Mesenchymal stem cell (in vitro differentiated cells and primary cell): ENCODE data around the gene AFG1L.
"Not testable (repeated sequence)": the region's sequence is repeated elsewhere in the genome, so short reads cannot be mapped to it uniquely, and the experiment has no call there.

Source experiments
- DNase-seq: peaks from one replicate; pipeline ENCODE4 v3.0.0-alpha.2; 2013
- H2AFZ ChIP-seq: one replicate; pipeline ENCODE4 v1.6.1; 2013; ENCODE audit warnings: low read depth, mild to moderate bottlenecking, control low read depth, inconsistent platforms, low read length, moderate library complexity
- H2AK5ac ChIP-seq: 2 replicates; pipeline ENCODE4 v1.6.1; 2013; ENCODE audit warnings: low read length, moderate library complexity, mild to moderate bottlenecking, inconsistent platforms; ENCODE audit not compliant: severe bottlenecking
- H2BK120ac ChIP-seq: one replicate; pipeline ENCODE4 v1.6.1; 2013; ENCODE audit warnings: low read depth, mild to moderate bottlenecking, inconsistent platforms, low read length, moderate library complexity
- H2BK12ac ChIP-seq, 2 experiments: one replicate each; pipeline ENCODE4 v1.6.1; 2013; ENCODE audit warnings: inconsistent platforms in 2 of 2, low read length in 2 of 2, mild to moderate bottlenecking in 2 of 2, moderate library complexity in 2 of 2, control low read depth in 1 of 2
- H2BK15ac ChIP-seq: one replicate; pipeline ENCODE4 v1.6.1; 2013; ENCODE audit warnings: mild to moderate bottlenecking, low read depth, inconsistent platforms; ENCODE audit not compliant: poor library complexity, severe bottlenecking
- H2BK5ac ChIP-seq: 2 replicates; pipeline ENCODE4 v1.6.1; 2013; ENCODE audit warnings: low read depth, mild to moderate bottlenecking, low read length, control low read depth, inconsistent platforms; ENCODE audit not compliant: poor library complexity, severe bottlenecking
- H3K14ac ChIP-seq, 2 experiments: one replicate each; pipeline ENCODE4 v1.6.1; 2013; ENCODE audit warnings: inconsistent platforms in 2 of 2, low read length in 2 of 2, control low read depth in 1 of 2, mild to moderate bottlenecking in 1 of 2, moderate library complexity in 1 of 2
- H3K18ac ChIP-seq, 2 experiments: one replicate each; pipeline ENCODE4 v1.6.1; 2013; ENCODE audit warnings: inconsistent platforms in 2 of 2, low read length in 2 of 2, control low read depth in 1 of 2, low read depth in 1 of 2, mild to moderate bottlenecking in 1 of 2
- H3K23ac ChIP-seq, 2 experiments: one replicate each; pipeline ENCODE4 v1.6.1; 2013; ENCODE audit warnings: inconsistent platforms in 2 of 2, low read length in 2 of 2, mild to moderate bottlenecking in 2 of 2, moderate library complexity in 2 of 2, control low read depth in 1 of 2
- H3K27ac ChIP-seq: 2 replicates; pipeline ENCODE4 v1.5.1; 2013; ENCODE audit warnings: mild to moderate bottlenecking, moderate library complexity, low read length, control low read depth, inconsistent platforms; ENCODE audit not compliant: poor library complexity, severe bottlenecking
- H3K27me3 ChIP-seq, 2 experiments: 2 replicates each; pipeline versions ENCODE4 v1.6.1 to v1.7.0; 2013; ENCODE audit warnings: low read length in 2 of 2, mild to moderate bottlenecking in 2 of 2, moderate library complexity in 2 of 2, control low read depth in 1 of 2, inconsistent platforms in 1 of 2; ENCODE audit not compliant: control insufficient read depth in 1 of 2, insufficient read depth in 1 of 2
- H3K36me3 ChIP-seq, 2 experiments: 2 replicates each; pipeline versions ENCODE4 v1.6.1 to v1.7.0; 2013; ENCODE audit warnings: low read length in 2 of 2, control low read depth in 1 of 2, inconsistent platforms in 1 of 2, low read depth in 1 of 2, mild to moderate bottlenecking in 1 of 2; ENCODE audit not compliant: insufficient read depth in 2 of 2, control insufficient read depth in 1 of 2
- H3K4ac ChIP-seq, 2 experiments: one replicate each; pipeline ENCODE4 v1.6.1; 2013; ENCODE audit warnings: inconsistent platforms in 2 of 2, low read length in 2 of 2, mild to moderate bottlenecking in 2 of 2, moderate library complexity in 2 of 2, control low read depth in 1 of 2, low read depth in 1 of 2
- H3K4me1 ChIP-seq: 2 replicates; pipeline ENCODE4 v1.6.1; 2013; ENCODE audit warnings: low read depth, low read length, control low read depth; ENCODE audit not compliant: control insufficient read depth, insufficient read depth
- H3K4me2 ChIP-seq: 2 replicates; pipeline ENCODE4 v1.6.1; 2013; ENCODE audit warnings: low read length, mild to moderate bottlenecking, inconsistent platforms; ENCODE audit not compliant: poor library complexity, severe bottlenecking
- H3K4me3 ChIP-seq, 2 experiments: 2 replicates each; pipeline versions ENCODE4 v1.5.1 to v1.7.0; 2013; ENCODE audit warnings: low read length in 2 of 2, mild to moderate bottlenecking in 2 of 2, control low read depth in 1 of 2, low read depth in 1 of 2; ENCODE audit not compliant: insufficient read depth in 1 of 2
- H3K79me1 ChIP-seq: replicated peaks from 2 replicates; pipeline ENCODE4 v1.6.1; 2013; ENCODE audit warnings: mild to moderate bottlenecking, control low read depth, low read length, inconsistent platforms; ENCODE audit not compliant: poor library complexity, severe bottlenecking
- H3K9ac ChIP-seq: 2 replicates; pipeline ENCODE4 v1.7.0; 2013; ENCODE audit warnings: mild to moderate bottlenecking, low read length, moderate library complexity
- H3K9me3 ChIP-seq: 2 replicates; pipeline ENCODE4 v1.7.0; 2013; ENCODE audit warnings: mild to moderate bottlenecking, low read length; ENCODE audit not compliant: control insufficient read depth
- H4K8ac ChIP-seq: one replicate; pipeline ENCODE4 v1.6.1; 2013; ENCODE audit warnings: inconsistent platforms, mild to moderate bottlenecking, low read length, moderate library complexity
- H4K91ac ChIP-seq: one replicate; pipeline ENCODE4 v1.6.1; 2013; ENCODE audit warnings: mild to moderate bottlenecking, low read length, inconsistent platforms
- WGBS: methylation state at CpG from one replicate; pipeline ENCODE4 v1.1.7; 2013; ENCODE audit warnings: mixed read lengths; 5-methylcytosine and 5-hydroxymethylcytosine counted together

AFG1L gene

GRCh38 chr6:108416047-108416833, 121.4 kb downstream of the AFG1L start:
- not testable (repeated sequence) for H3K27ac ChIP-seq, H3K4me3 ChIP-seq, H2BK5ac ChIP-seq, H3K9me3 ChIP-seq, H3K9ac ChIP-seq, H3K4me1 ChIP-seq, H3K36me3 ChIP-seq, H4K8ac ChIP-seq, H3K4ac ChIP-seq, H2BK15ac ChIP-seq, H3K23ac ChIP-seq, H3K18ac ChIP-seq, DNase-seq, H3K27me3 ChIP-seq, H2BK120ac ChIP-seq, H2BK12ac ChIP-seq, H4K91ac ChIP-seq, H2AK5ac ChIP-seq, H2AFZ ChIP-seq, H3K14ac ChIP-seq, H3K4me2 ChIP-seq, H3K79me1 ChIP-seq
- 88% methylated on average over 3 of the region's 5 CpGs for WGBS

DNA sequence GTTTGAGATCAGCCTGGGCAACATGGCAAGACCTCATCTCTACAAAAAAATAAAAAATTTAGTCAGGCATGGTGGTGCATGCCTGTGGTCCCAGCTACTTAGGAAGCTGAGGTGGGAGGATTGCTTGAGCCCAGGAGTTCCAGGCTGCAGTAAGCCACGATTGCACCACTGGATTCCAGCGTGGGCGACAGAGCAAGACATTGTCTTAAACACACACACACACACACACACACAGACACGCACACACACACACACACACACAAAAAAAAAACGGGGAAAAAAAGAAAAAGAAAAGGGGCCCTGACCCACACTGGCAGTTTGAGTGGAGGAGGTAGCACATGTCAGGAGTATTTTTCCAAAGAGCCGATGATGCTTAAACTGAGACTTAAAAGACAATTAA, 122.2 kb downstream of the AFG1L start:
- Histone ChIP-seq H3K4me2 (no peak overlapping the region), H2AFZ (no peak overlapping the region), H4K8ac (no peak overlapping the region), H4K91ac (no peak overlapping the region), H3K27me3 (no peaks in the 10 kb centered on the region), H3K27ac (no peak overlapping the region), H3K4me1 (no peaks in the 10 kb centered on the region), H3K23ac (no peak overlapping the region), H2BK12ac (no peak overlapping the region), H3K4me3 (no peak overlapping the region), H2AK5ac (no peak overlapping the region), H2BK5ac (no peak overlapping the region), H2BK120ac (no peak overlapping the region), H3K9me3 (no peaks in the 10 kb centered on the region), H3K79me1 (no peaks in the 10 kb centered on the region), H2BK15ac (no peak overlapping the region), H3K14ac (no peak overlapping the region), H3K4ac (no peak overlapping the region), H3K18ac (no peak overlapping the region), H3K9ac (no peak overlapping the region), H3K36me3 (no peaks in the 10 kb centered on the region)
- DNase-seq = peak; percentile 6
- 100% methylated on average over 2 of the region's 6 CpGs for WGBS

DNA sequence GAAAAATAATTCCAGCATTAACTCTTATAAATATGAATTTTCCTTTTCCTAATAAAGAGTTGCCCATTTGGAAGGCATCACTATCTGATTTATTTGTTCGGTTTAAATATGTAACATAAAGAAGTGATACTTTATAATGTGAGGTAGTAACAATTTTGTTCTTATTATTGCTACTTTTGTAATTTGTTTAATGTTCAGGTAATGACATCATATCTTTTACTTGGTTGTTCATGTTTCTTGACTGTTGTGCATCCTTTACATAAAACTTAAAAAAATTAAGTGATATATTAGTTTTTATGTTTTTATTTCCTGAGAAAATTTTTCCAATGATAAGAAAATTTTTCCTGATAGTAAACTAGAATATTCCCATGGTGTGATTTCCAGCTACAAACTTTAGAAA, 124.6 kb downstream of the AFG1L start:
- Histone ChIP-seq H2BK120ac (no peak overlapping the region), H2AFZ (no peak overlapping the region), H3K9me3 (no peaks in the 10 kb centered on the region), H3K79me1 (no peaks in the 10 kb centered on the region), H3K27ac (no peak overlapping the region), H3K36me3 (no peaks in the 10 kb centered on the region), H3K4me1 (no peaks in the 10 kb centered on the region), H3K14ac (no peak overlapping the region), H3K23ac (no peak overlapping the region), H3K18ac (no peak overlapping the region), H3K4ac (no peak overlapping the region), H4K8ac (no peak overlapping the region), H3K27me3 (no peaks in the 10 kb centered on the region), H3K4me2 (no peak overlapping the region), H2BK5ac (no peak overlapping the region), H2BK15ac (no peak overlapping the region), H3K9ac (no peak overlapping the region), H2AK5ac (no peak overlapping the region), H3K4me3 (no peak overlapping the region), H4K91ac (no peak overlapping the region), H2BK12ac (no peak overlapping the region)
- no CpG with 5 or more reads among the region's 1 CpG for WGBS
- DNase-seq = no peak

GRCh38 chr6:108419934-108420609, 125.2 kb downstream of the AFG1L start:
- Histone ChIP-seq H3K9me3 (no peaks in the 10 kb centered on the region), H4K91ac (no peak overlapping the region)
- 100% methylated on average over 1 of the region's 2 CpGs for WGBS

More at GRCh38 chr6:108419934-108420609, 125.2 kb downstream of the AFG1L start:
- Histone ChIP-seq H2AK5ac (no peak overlapping the region), H4K8ac (no peak overlapping the region), H3K4me1 (no peaks in the 10 kb centered on the region), H3K23ac (no peak overlapping the region), H3K14ac (no peak overlapping the region), H2BK120ac (no peak overlapping the region), H3K36me3 (no peaks in the 10 kb centered on the region), H3K79me1 (no peaks in the 10 kb centered on the region), H2BK12ac (no peak overlapping the region), H2AFZ (no peak overlapping the region), H3K9ac (no peak overlapping the region), H3K18ac (no peak overlapping the region), H3K4me3 (no peak overlapping the region), H3K4me2 (no peak overlapping the region), H3K27me3 (no peaks in the 10 kb centered on the region), H2BK15ac (no peak overlapping the region), H2BK5ac (no peak overlapping the region), H3K27ac (no peak overlapping the region), H3K4ac (no peak overlapping the region)
- DNase-seq = no peak
